ENCODE results near the gene EFNA4. TPM values are rescaled to one million over a fixed set of nuclear protein-coding genes. Genes with fewer than 3 reads are reported as not detected.

EFNA4 gene
- total RNA-seq, 1 donor from 2014 or later: 10.1 TPM

GRCh38 chr1:155079210-155079486, 15.6 kb downstream of the EFNA4 start:
- Mint-ChIP-seq H3K27ac (ENCODE audit: unreplicated experiment) (no peak overlapping the region), H3K36me3 (ENCODE audit: unreplicated experiment) (peaks cover 2% of the 10 kb centered on the region), H3K4me1 (ENCODE audit: unreplicated experiment) (peaks cover 33% of the 10 kb centered on the region), H3K4me3 (ENCODE audit: unreplicated experiment) (peak overlapping the region; percentile 58), H3K27me3 (ENCODE audit: unreplicated experiment) (peaks cover 33% of the 10 kb centered on the region), H3K9me3 (ENCODE audit: unreplicated experiment) (no peaks in the 10 kb centered on the region)
- no peak for DNase-seq (ENCODE audit: extremely low spot score, unreplicated experiment)
- no peak for TF ChIP-seq CTCF (IDR thresholded peaks at IDR 0.05)

DNA sequence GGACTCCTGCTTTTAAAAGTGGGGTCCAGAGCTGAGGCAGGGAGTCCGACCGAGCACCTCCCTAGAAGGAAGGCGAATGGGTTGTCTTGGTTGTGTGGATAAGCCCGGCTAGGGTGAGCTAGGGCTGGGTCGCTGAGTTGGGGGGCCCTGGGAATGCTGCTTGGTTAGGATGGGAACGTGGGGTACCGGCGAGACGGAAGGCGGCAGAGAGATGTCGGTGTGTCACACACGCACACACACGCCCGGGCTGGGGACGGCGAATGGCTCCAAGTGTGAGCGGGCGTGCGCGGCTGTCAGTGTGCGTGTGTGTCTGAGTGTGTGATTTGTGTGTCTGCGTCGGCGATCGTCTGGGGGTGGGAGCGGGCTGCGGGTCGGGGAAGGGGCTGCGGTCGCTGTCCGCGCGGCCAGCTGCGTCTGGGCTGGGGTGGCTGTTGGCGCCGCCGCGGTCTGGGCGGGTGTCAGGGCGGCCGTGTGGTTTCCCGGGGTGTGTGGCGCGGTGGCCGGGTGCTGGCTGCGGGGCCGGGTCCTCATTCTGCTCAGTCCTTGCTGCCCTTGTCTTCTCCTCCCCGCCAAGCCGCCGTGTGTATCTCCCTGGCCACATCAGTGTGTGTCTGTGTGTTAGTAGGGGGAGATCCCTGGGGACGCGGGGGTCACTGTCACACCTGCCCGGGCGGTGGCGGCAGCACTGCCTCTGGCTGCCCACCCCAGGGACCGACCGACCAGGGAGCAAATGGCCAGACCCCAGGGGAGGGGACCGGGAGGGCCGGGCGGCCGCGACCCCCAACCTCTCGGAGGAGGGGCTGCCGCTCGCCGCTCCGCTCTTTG, 16.2 kb downstream of the EFNA4 start:
- H3K36me3 Mint-ChIP-seq (ENCODE audit: unreplicated experiment): peaks cover 2% of the 10 kb centered on the region
- H3K4me3 Mint-ChIP-seq (ENCODE audit: unreplicated experiment): peak overlapping the region; percentile 58
- no peak for DNase-seq (ENCODE audit: extremely low spot score, unreplicated experiment)
- no peaks in the 10 kb centered on the region for H3K9me3 Mint-ChIP-seq (ENCODE audit: unreplicated experiment)
- peaks cover 38% of the 10 kb centered on the region for H3K4me1 Mint-ChIP-seq (ENCODE audit: unreplicated experiment)
- no peak overlapping the region for H3K27ac Mint-ChIP-seq (ENCODE audit: unreplicated experiment)
- H3K27me3 Mint-ChIP-seq (ENCODE audit: unreplicated experiment): peaks cover 33% of the 10 kb centered on the region
- TF ChIP-seq CTCF (IDR thresholded peaks at IDR 0.05): no peak

DNA sequence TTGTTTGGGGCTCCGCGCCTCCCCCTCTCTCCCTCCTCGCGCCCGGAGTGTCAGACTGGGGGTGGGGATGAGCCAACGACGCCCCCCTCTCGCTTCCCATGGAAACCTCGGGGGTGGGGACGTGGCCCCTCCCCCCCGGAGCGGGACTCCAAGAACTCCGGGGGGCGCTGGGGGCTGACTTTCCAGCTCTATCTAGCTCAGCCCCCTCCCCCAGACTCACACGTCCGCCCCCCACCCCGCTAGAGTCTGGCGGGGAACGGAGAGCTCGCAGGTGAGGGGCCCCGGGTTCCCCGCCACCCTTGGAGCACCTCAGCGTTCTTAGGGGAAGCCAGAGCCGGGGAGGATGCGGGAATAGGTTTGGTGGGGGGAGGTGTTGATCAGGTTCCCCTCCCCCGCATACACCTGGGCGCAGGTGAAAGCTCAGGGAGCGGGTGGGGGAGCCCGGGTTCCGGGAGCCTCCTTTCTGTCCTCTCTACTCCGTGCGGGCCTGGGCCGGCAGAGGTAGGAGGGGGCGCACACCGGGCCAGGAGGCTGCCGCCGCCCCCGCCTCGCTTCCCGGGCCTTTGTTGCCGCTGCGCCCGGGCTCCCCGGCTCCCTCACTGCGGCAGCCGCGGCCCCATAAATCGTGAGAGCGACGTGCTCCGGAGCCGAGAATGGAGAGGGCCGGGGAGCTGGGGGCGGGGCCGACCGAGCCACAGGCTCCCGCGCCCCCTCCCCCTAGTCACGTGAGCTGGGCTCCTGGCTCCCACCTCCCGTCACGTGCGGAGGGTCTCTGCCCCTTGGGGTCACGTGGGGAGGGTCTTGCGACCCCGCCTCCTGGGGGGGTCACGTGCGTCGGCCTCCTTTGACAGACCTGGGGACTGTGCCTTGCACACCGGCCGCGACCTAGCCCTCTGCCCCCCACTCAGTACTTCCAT, 17.0 kb downstream of the EFNA4 start:
- DNase-seq (ENCODE audit: extremely low spot score, unreplicated experiment): no peak
- peaks cover 33% of the 10 kb centered on the region for H3K27me3 Mint-ChIP-seq (ENCODE audit: unreplicated experiment)
- peak overlapping the region; percentile 29 for H3K4me3 Mint-ChIP-seq (ENCODE audit: unreplicated experiment)
- H3K4me1 Mint-ChIP-seq (ENCODE audit: unreplicated experiment): peaks cover 41% of the 10 kb centered on the region
- H3K27ac Mint-ChIP-seq (ENCODE audit: unreplicated experiment): no peak overlapping the region
- no peak for TF ChIP-seq CTCF (IDR thresholded peaks at IDR 0.05)
- H3K9me3 Mint-ChIP-seq (ENCODE audit: unreplicated experiment): no peaks in the 10 kb centered on the region
- peaks cover 2% of the 10 kb centered on the region for H3K36me3 Mint-ChIP-seq (ENCODE audit: unreplicated experiment)

- H3K4me1 Mint-ChIP-seq (ENCODE audit: unreplicated experiment): peaks cover 45% of the 10 kb centered on the region
- no peak for TF ChIP-seq CTCF (IDR thresholded peaks at IDR 0.05)
- H3K4me3 Mint-ChIP-seq (ENCODE audit: unreplicated experiment): peak overlapping the region; percentile 54
- peak overlapping the region; percentile 48 for H3K27ac Mint-ChIP-seq (ENCODE audit: unreplicated experiment)
- peaks cover 33% of the 10 kb centered on the region for H3K27me3 Mint-ChIP-seq (ENCODE audit: unreplicated experiment)
- H3K9me3 Mint-ChIP-seq (ENCODE audit: unreplicated experiment): no peaks in the 10 kb centered on the region
- peaks cover 2% of the 10 kb centered on the region for H3K36me3 Mint-ChIP-seq (ENCODE audit: unreplicated experiment)
- DNase-seq (ENCODE audit: extremely low spot score, unreplicated experiment): no peak
These were observed 18.1 kb downstream of the EFNA4 start for GRCh38 chr1:155081472-155082300.
